ENCODE results near the gene PNKD. TPM values are rescaled to one million over a fixed set of nuclear protein-coding genes. Genes with fewer than 3 reads are reported as not detected.

Gene PNKD
- total RNA-seq, 1 donor from 2014 or later: 45.0 TPM

DNA sequence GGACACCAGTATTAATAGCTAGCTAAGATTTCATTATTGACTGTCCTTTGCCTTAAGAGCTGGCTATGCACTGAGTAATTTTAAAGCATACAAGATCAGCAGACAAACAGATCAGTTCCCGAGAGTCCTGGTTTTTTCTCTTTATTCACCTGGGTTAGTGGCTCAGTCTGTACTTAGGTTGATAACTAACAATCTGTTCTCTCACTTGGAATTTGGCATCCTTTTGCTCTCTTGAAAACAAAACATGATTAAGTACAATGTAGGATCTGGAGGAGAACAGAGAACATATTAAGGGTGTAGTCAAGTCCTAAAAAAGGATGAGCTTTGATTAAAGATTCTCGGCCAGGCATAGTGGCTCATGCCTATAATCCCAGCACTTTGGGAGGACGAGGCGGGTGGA, 36.8 kb upstream of the PNKD start:
- H3K27ac Mint-ChIP-seq (ENCODE audit: unreplicated experiment): no peak overlapping the region
- H3K36me3 Mint-ChIP-seq (ENCODE audit: unreplicated experiment): peaks cover 58% of the 10 kb centered on the region
- DNase-seq (ENCODE audit: extremely low spot score, unreplicated experiment): no peak
- H3K27me3 Mint-ChIP-seq (ENCODE audit: unreplicated experiment): no peaks in the 10 kb centered on the region
- no peak overlapping the region for H3K4me3 Mint-ChIP-seq (ENCODE audit: unreplicated experiment)
- no peaks in the 10 kb centered on the region for H3K9me3 Mint-ChIP-seq (ENCODE audit: unreplicated experiment)
- H3K4me1 Mint-ChIP-seq (ENCODE audit: unreplicated experiment): peaks cover 29% of the 10 kb centered on the region
- no peak for TF ChIP-seq CTCF (IDR thresholded peaks at IDR 0.05)

DNA sequence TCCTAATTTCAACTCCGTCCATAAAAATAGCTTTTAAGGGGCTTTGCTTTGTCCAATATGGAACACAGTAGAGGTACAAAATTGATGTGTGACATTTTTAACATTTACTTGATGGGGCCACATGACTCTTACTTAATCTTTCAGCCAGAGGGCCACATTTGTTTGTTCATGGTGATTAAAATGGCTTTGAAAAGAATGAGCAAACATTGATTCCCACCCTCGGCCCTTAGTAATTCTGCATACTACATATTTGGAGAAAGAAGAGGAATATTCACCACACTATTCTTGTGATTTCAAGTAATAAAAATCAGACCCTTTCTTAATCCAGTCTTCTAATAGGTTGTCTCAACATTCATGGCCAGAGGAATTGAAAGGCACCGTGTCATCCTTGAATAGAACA, 35.8 kb upstream of the PNKD start:
- H3K9me3 Mint-ChIP-seq (ENCODE audit: unreplicated experiment): no peaks in the 10 kb centered on the region
- no peak for TF ChIP-seq CTCF (IDR thresholded peaks at IDR 0.05)
- H3K36me3 Mint-ChIP-seq (ENCODE audit: unreplicated experiment): peaks cover 60% of the 10 kb centered on the region
- peaks cover 21% of the 10 kb centered on the region for H3K4me1 Mint-ChIP-seq (ENCODE audit: unreplicated experiment)
- H3K27me3 Mint-ChIP-seq (ENCODE audit: unreplicated experiment): no peaks in the 10 kb centered on the region
- DNase-seq (ENCODE audit: extremely low spot score, unreplicated experiment): no peak
- no peak overlapping the region for H3K27ac Mint-ChIP-seq (ENCODE audit: unreplicated experiment)
- no peak overlapping the region for H3K4me3 Mint-ChIP-seq (ENCODE audit: unreplicated experiment)

DNA sequence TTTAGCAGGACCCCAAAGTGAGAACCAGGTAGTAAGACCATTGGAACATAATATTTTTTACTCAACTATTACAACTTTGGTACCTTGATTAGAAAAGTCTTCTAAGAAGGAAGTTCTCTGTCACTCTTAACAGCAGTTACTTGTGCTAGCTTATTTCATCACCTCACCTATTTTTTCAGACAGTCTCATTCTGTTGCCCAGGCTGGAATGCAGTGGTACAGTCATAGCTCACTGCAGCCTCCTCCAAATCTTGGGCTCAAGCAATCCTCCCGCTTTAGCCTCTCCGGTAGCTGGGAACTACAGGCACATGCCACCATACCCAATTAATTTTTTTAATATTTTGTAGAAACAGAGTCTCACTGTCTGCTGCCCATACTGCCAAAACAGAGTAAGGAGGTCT, 35.3 kb upstream of the PNKD start:
- peaks cover 60% of the 10 kb centered on the region for H3K36me3 Mint-ChIP-seq (ENCODE audit: unreplicated experiment)

DNA sequence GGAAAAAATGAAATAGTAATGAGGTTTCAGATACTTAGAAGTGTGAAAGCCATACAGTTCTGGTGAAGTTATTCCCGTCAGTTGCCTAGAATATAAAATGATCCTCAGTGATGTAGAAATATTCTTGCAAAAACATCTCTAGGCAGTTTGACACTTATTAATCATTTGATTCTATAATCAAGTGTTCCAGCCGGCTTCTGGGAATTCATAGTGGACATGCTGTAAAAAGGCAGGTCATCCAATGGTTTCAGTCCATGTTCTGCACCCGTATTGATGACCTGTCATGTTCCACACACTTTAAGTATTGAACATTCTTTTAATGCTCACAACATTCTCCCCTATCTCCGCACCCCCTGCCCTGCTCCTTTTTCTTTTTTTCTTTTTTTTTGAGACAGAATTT, 33.5 kb upstream of the PNKD start:
- Mint-ChIP-seq H3K4me3 (ENCODE audit: unreplicated experiment) (no peak overlapping the region), H3K27ac (ENCODE audit: unreplicated experiment) (no peak overlapping the region), H3K36me3 (ENCODE audit: unreplicated experiment) (peaks cover 58% of the 10 kb centered on the region), H3K27me3 (ENCODE audit: unreplicated experiment) (no peaks in the 10 kb centered on the region), H3K4me1 (ENCODE audit: unreplicated experiment) (no peaks in the 10 kb centered on the region), H3K9me3 (ENCODE audit: unreplicated experiment) (no peaks in the 10 kb centered on the region)
- no peak for TF ChIP-seq CTCF (IDR thresholded peaks at IDR 0.05)
- no peak for DNase-seq (ENCODE audit: extremely low spot score, unreplicated experiment)

More for the DNA sequence above, 35.3 kb upstream of the PNKD start:
- no peak for TF ChIP-seq CTCF (IDR thresholded peaks at IDR 0.05)
- H3K4me1 Mint-ChIP-seq (ENCODE audit: unreplicated experiment): peaks cover 16% of the 10 kb centered on the region
- DNase-seq (ENCODE audit: extremely low spot score, unreplicated experiment): no peak
- H3K27me3 Mint-ChIP-seq (ENCODE audit: unreplicated experiment): no peaks in the 10 kb centered on the region
- no peaks in the 10 kb centered on the region for H3K9me3 Mint-ChIP-seq (ENCODE audit: unreplicated experiment)
- no peak overlapping the region for H3K27ac Mint-ChIP-seq (ENCODE audit: unreplicated experiment)
- no peak overlapping the region for H3K4me3 Mint-ChIP-seq (ENCODE audit: unreplicated experiment)

GRCh38 chr2:218238887-218239286, 31.4 kb upstream of the PNKD start:
- H3K9me3 Mint-ChIP-seq (ENCODE audit: unreplicated experiment): no peaks in the 10 kb centered on the region
- TF ChIP-seq CTCF (IDR thresholded peaks at IDR 0.05): no peak
- DNase-seq (ENCODE audit: extremely low spot score, unreplicated experiment): no peak
- H3K27me3 Mint-ChIP-seq (ENCODE audit: unreplicated experiment): no peaks in the 10 kb centered on the region
- peaks cover 59% of the 10 kb centered on the region for H3K36me3 Mint-ChIP-seq (ENCODE audit: unreplicated experiment)
- no peak overlapping the region for H3K4me3 Mint-ChIP-seq (ENCODE audit: unreplicated experiment)
- H3K27ac Mint-ChIP-seq (ENCODE audit: unreplicated experiment): no peak overlapping the region
- H3K4me1 Mint-ChIP-seq (ENCODE audit: unreplicated experiment): no peaks in the 10 kb centered on the region
